NB4 (cell line): ENCODE measurements around the gene COMMD1.
"Not testable (repeated sequence)": the region's sequence is repeated elsewhere in the genome, so short reads cannot be mapped to it uniquely, and the experiment has no call there.

Experiments used
- DNase-seq: peaks from one replicate; pipeline ENCODE4 v3.0.0; 2010; ENCODE audit warnings: low read depth
- H3K4me3 ChIP-seq: one replicate; pipeline ENCODE4 v1.5.1; 2011; ENCODE audit warnings: mild to moderate bottlenecking, low read depth, low read length, moderate library complexity
- CTCF ChIP-seq: IDR thresholded peaks from one replicate; pipeline ENCODE4 v1.5.1; 2012; ENCODE audit warnings: low read depth, low read length
- MYC ChIP-seq: IDR thresholded peaks from 2 replicates; pipeline ENCODE4 v1.6.1; 2011; ENCODE audit warnings: low read depth, low read length
- POLR2A ChIP-seq: IDR thresholded peaks from 2 replicates; pipeline ENCODE4 v1.6.1; 2011; ENCODE audit warnings: mild to moderate bottlenecking; ENCODE audit not compliant: insufficient read length; ENCODE audit errors: extremely low read depth
- TF ChIP-seq, protein P1 (sequence below): IDR thresholded peaks from 2 replicates; pipeline ENCODE4 v1.6.1; 2011; ENCODE audit warnings: low read depth, low read length

COMMD1 gene

DNA sequence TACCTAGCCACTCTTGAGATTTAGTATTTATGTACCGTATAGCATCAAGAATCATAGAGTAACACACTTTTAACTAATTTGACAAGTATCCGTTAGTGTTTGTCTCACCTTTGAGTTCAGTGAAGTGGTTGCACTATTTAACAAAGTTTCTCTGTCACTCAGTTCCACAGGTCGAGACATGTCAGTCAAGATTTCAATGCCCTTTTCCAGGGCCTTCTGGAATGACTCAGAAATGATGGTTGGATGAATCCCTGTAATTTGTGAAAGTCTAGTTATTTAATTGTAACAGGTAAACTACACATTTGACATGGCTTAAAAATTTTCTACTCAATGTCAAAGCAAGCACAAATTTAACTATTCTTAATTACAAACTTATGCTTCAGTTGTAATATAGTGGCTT, 26.7 kb upstream of the COMMD1 start:
- DNase-seq, result no peak
- no peak for TF ChIP-seq CTCF
- TF ChIP-seq, protein P1, sequence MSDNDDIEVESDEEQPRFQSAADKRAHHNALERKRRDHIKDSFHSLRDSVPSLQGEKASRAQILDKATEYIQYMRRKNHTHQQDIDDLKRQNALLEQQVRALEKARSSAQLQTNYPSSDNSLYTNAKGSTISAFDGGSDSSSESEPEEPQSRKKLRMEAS, result no peak
- TF ChIP-seq POLR2A, result no peak
- no peak for TF ChIP-seq MYC
- H3K4me3 ChIP-seq, result no peak overlapping the region

- DNase-seq, H3K4me3 ChIP-seq: not testable (repeated sequence)
Measured at GRCh38 chr2:61879351-61879750, 26.1 kb upstream of the COMMD1 start.

DNA sequence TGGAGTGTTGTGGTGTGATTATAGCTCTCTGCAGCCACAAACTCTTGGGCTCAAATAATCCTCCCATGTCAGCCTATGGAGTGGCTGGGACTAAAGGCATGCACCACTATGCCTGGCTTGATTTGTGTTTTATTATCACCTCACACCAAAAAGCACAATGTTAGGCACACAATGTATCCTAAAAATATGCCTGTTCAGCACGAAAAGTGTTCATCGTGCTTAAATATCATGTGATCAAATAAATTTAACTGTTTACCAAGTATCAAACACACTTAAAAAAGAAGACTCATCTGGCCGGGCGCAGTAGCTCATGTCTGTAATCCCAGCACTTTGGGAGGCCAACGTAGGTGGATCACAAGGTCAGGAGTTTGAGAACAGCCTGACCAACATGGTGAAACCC, 22.6 kb upstream of the COMMD1 start:
- DNase-seq, result no peak
- TF ChIP-seq POLR2A, result no peak
- TF ChIP-seq, protein P1, result no peak
- TF ChIP-seq MYC, result no peak
- TF ChIP-seq CTCF, result no peak
- no peak overlapping the region for H3K4me3 ChIP-seq

- H3K4me3 ChIP-seq, result peak overlapping the region; percentile 93
- TF ChIP-seq POLR2A (no peak), MYC (no peak), CTCF (no peak)
- TF ChIP-seq, protein P1, result no peak
- DNase-seq, result no peak
Measured at GRCh38 chr2:61885896-61886603, 19.4 kb upstream of the COMMD1 start.

GRCh38 chr2:61887717-61888266, 17.7 kb upstream of the COMMD1 start:
- TF ChIP-seq CTCF, result no peak
- TF ChIP-seq, protein P1, result no peak
- no peak for TF ChIP-seq POLR2A
- TF ChIP-seq MYC, result no peak
- DNase-seq, result peak; percentile 59
- peak overlapping the region; percentile 93 for H3K4me3 ChIP-seq

DNA sequence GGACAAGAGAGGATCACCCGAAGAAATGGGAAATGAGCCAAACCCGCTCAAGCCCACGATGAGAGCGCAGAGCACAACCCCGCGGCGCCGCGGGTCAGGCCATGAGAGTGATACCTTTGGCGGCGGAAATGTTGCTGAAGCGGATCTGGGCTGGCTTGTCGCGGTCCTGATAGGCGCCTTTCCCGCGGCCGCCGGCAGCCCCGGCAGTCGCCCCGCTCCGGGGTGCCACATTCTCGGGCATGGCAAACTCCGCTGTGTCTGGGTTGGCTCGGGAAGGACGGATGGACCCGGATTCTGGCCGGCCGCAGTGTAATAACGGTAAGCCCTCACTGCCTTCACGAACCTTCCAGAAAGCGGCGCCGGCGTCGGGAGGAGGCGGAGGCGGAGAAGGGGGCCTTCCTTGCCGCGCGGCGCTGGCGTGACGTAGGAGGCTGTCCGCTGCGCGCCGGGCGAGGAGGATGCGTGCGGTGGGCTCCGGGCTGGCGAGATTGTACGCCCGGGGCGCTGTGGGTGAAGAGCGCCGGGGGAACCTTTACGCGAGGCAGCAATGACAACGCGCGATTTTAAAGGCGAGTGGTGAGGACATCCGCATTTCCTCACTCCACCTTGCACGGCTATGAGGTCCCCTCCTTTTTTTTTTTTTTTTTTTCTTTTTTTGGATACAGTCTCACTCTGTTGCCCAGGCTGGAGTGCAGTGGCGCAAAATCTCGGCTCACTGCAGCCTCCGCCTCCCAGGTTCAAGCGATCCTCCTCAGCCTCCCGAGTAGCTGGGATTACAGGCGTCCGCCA, 17.0 kb upstream of the COMMD1 start, which contains the start of gene CCT4:
CCT4 (minus strand) TSS at position 390 of the 789 bp plus-strand sequence; CDS start at position 241, 149 bp downstream.
- no peak for TF ChIP-seq CTCF
- TF ChIP-seq, protein P1, result peak; percentile 69
- TF ChIP-seq POLR2A, result peak; percentile 97
- TF ChIP-seq MYC, result peak; percentile 91
- peak; percentile 96 for DNase-seq
- peak within 1 kb of the TSS; percentile 93 for H3K4me3 ChIP-seq
